ENCODE data around the gene GALNT9. TPM values are rescaled to one million over a fixed set of nuclear protein-coding genes. Genes with fewer than 3 reads are reported as not detected.

GALNT9 gene
- total RNA-seq, 6 experiments from 2014 or later = not detected

- Histone ChIP-seq H3K27ac (no peak overlapping the region), H3K27me3 (no peaks in the 10 kb centered on the region), H3K36me3 (no peaks in the 10 kb centered on the region), H3K4me3 (no peak overlapping the region), H3K4me1 (no peaks in the 10 kb centered on the region), H3K9me3 (no peaks in the 10 kb centered on the region)
- ATAC-seq = no peak
- TF ChIP-seq CTCF (IDR thresholded peaks at IDR 0.05) (no peak), POLR2A (IDR thresholded peaks at IDR 0.05) (no peak)
- intact Hi-C loops (cut with DNase I) = no loop called here
- WGBS (ENCODE audit: insufficient coverage, low coverage, low lambda C conversion rate, missing lambda C conversion rate) = 73% methylated on average over 7 of the region's 49 CpGs
- no peak for DNase-seq
These were observed 65.0 kb downstream of the GALNT9 start for GRCh38 chr12:132264086-132265010.

- no peaks in the 10 kb centered on the region for H3K36me3 ChIP-seq
- no peak overlapping the region for H3K4me3 ChIP-seq
- H3K27ac ChIP-seq = no peak overlapping the region
- intact Hi-C loops (cut with DNase I) = no loop called here
- H3K27me3 ChIP-seq = no peaks in the 10 kb centered on the region
- TF ChIP-seq POLR2A (IDR thresholded peaks at IDR 0.05) (no peak), CTCF (IDR thresholded peaks at IDR 0.05) (no peak)
- H3K9me3 ChIP-seq = no peaks in the 10 kb centered on the region
- ATAC-seq = no peak
- DNase-seq = no peak
- 45% methylated on average over 8 of the region's 19 CpGs for WGBS (ENCODE audit: insufficient coverage, low coverage, low lambda C conversion rate, missing lambda C conversion rate)
- no peaks in the 10 kb centered on the region for H3K4me1 ChIP-seq
These were observed 65.8 kb downstream of the GALNT9 start for GRCh38 chr12:132263451-132264049.

GRCh38 chr12:132263061-132263360, 66.4 kb downstream of the GALNT9 start:
- Histone ChIP-seq H3K4me3 (no peak overlapping the region), H3K27me3 (no peaks in the 10 kb centered on the region), H3K27ac (no peak overlapping the region), H3K4me1 (no peaks in the 10 kb centered on the region), H3K9me3 (no peaks in the 10 kb centered on the region), H3K36me3 (no peaks in the 10 kb centered on the region)
- DNase-seq (no peak), ATAC-seq (no peak)
- WGBS (ENCODE audit: insufficient coverage, low coverage, low lambda C conversion rate, missing lambda C conversion rate) = 13% methylated on average over 2 of the region's 8 CpGs
- intact Hi-C loops (cut with DNase I) = no loop called here
- TF ChIP-seq POLR2A (IDR thresholded peaks at IDR 0.05) = no peak
- no peak for TF ChIP-seq CTCF (IDR thresholded peaks at IDR 0.05)

- Histone ChIP-seq H3K4me1 (no peaks in the 10 kb centered on the region), H3K36me3 (no peaks in the 10 kb centered on the region), H3K27ac (no peak overlapping the region), H3K27me3 (no peaks in the 10 kb centered on the region), H3K9me3 (no peaks in the 10 kb centered on the region), H3K4me3 (no peak overlapping the region)
- intact Hi-C loops (cut with DNase I) = no loop called here
- 82% methylated on average over 4 of the region's 40 CpGs for WGBS (ENCODE audit: insufficient coverage, low coverage, low lambda C conversion rate, missing lambda C conversion rate)
- TF ChIP-seq CTCF (IDR thresholded peaks at IDR 0.05) = no peak
- no peak for TF ChIP-seq POLR2A (IDR thresholded peaks at IDR 0.05)
- no peak for ATAC-seq
- DNase-seq = no peak
These were observed 66.9 kb downstream of the GALNT9 start for GRCh38 chr12:132262256-132263060.

Data from right lobe of liver (tissue), 6 donors.